Activated CD4-positive, alpha-beta T cell treated with anti-CD3 and anti-CD28 coated beads for 48 hours (primary cell): Measurements from ENCODE around the gene TARP.

Experiments used
- DNase-seq: peaks from one replicate; pipeline ENCODE4 v3.0.0-alpha.2; 2020

The TARP gene

GRCh38 chr7:38211940-38212339 lies 61.5 kb downstream of the TARP start:
- no peak for DNase-seq

DNA sequence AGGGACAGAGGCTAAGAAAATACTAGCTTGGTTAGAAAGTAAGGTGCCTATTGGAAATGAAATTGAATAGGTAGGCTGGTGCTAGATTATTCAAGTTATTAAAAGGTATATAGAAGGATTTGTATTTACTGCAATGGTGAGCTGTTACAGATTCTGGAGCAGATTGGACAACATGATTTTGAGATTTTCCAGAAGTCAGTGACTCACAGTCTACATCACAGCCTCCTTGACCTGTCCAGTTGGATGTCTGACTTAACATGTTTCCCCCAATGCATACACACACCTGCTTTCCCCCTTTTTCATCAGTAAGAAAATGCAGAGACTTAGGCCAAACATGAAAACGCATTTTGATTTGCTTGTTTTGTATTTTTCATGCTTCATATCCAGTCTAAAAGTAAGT lies 62.0 kb downstream of the TARP start:
- DNase-seq = no peak
